Smooth muscle cell (in vitro differentiated cells): ENCODE results near the gene GALNT17. TPM values are rescaled to one million over a fixed set of nuclear protein-coding genes. Genes with fewer than 3 reads are reported as not detected.

Experiments used
- DNase-seq: peaks from one replicate; lab custom pipeline; 2025; ENCODE audit not compliant: unreplicated experiment; lab: John Stamatoyannopoulos, UW
- H2AFZ ChIP-seq: fragments of 200-600 bp; sonication (generic); 2 replicates; pipeline ENCODE4 v1.6.0; 2016; ENCODE audit warnings: antibody characterized with exemption, low read depth, mild to moderate bottlenecking
- H3F3A ChIP-seq: fragments of 200-600 bp; sonication (generic); 2 replicates; pipeline ENCODE4 v1.6.0; 2017; ENCODE audit warnings: antibody characterized with exemption, low read depth
- H3K27ac ChIP-seq: fragments of 200-600 bp; sonication (generic); 2 replicates; pipeline ENCODE4 v1.5.1; 2016; ENCODE audit warnings: low read depth, mild to moderate bottlenecking
- H3K27me3 ChIP-seq: fragments of 200-600 bp; sonication (generic); 2 replicates; pipeline ENCODE4 v1.6.1; 2016; ENCODE audit warnings: low read depth, mild to moderate bottlenecking
- H3K36me3 ChIP-seq: fragments of 200-600 bp; sonication (generic); 2 replicates; pipeline ENCODE4 v1.5.1; 2016; ENCODE audit warnings: low read depth
- H3K4me1 ChIP-seq: fragments of 200-600 bp; sonication (generic); 2 replicates; pipeline ENCODE4 v1.5.1; 2016; ENCODE audit warnings: low read depth
- H3K4me2 ChIP-seq: fragments of 200-600 bp; sonication (generic); 2 replicates; pipeline ENCODE4 v1.6.0; 2016; ENCODE audit warnings: mild to moderate bottlenecking
- H3K4me3 ChIP-seq: fragments of 200-600 bp; sonication (generic); 2 replicates; pipeline ENCODE4 v1.5.1; 2016; ENCODE audit warnings: mild to moderate bottlenecking
- H3K79me2 ChIP-seq: fragments of 200-600 bp; sonication (generic); 2 replicates; pipeline ENCODE4 v1.6.0; 2016; ENCODE audit warnings: low read depth, mild to moderate bottlenecking
- H3K9ac ChIP-seq: fragments of 200-600 bp; sonication (generic); 2 replicates; pipeline ENCODE4 v1.6.0; 2016; ENCODE audit warnings: low read depth
- H3K9me3 ChIP-seq: fragments of 200-600 bp; sonication (generic); replicated peaks from 2 replicates; pipeline ENCODE4 v1.5.1; 2016; ENCODE audit warnings: low read depth
- H4K20me1 ChIP-seq: fragments of 200-600 bp; sonication (generic); 2 replicates; pipeline ENCODE4 v1.6.0; 2016; ENCODE audit warnings: low read depth
- WGBS: methylation state at CpG from one replicate; pipeline ENCODE4 v1.1.7; 2016; ENCODE audit warnings: low lambda C conversion rate; 5-methylcytosine and 5-hydroxymethylcytosine counted together
- polyA plus RNA-seq: library from polyadenylated mRNA; unstranded; fragments of >200 nt; fragmentation: Nextera tagmentation; extraction: Ambion mirVana; gene quantifications from 2 replicates; pipeline ENCODE4 v1.2.1, GENCODE V29; 2016
- total RNA-seq: library from RNA; depleted of rRNA; stranded (reverse); fragments of >200 nt; gene quantifications from 2 replicates; pipeline ENCODE4 v1.2.3, GENCODE V29; 2014
- TF ChIP-seq, protein P1 (sequence below): fragments of 200-600 bp; sonication (generic); IDR thresholded peaks from 2 replicates; pipeline ENCODE4 v1.5.1; 2017; ENCODE audit warnings: borderline replicate concordance, mild to moderate bottlenecking, antibody characterized with exemption; ENCODE audit not compliant: insufficient read depth, poor library complexity, severe bottlenecking

Gene GALNT17
- total and polyA plus RNA-seq, 2 experiments from 2014 or later = 0.38 to 0.45 TPM

DNA sequence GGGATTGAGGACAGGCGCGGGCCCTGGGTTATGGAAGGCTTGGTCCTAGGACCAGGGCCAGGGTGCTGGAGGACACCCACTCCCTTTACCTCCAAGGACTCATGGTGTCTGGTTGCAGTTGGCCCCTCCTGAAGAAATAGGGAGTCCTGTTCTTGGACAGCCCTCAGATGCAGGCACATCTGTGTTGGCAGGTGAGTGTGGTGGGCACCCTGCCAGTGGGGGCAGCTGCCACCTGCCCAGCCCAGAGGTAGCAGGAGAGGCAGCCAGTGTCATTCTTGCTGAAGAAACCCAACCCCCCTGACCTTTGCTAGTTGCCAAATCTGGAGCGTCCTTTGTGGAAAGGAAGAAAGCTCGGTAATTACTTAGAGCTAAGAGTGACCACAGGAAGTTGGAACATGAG lies 8.3 kb downstream of the GALNT17 start:
- Histone ChIP-seq H3K9ac (no peak overlapping the region), H3F3A (no peaks in the 10 kb centered on the region), H3K9me3 (no peaks in the 10 kb centered on the region), H3K36me3 (no peaks in the 10 kb centered on the region), H3K27me3 (peaks cover 19% of the 10 kb centered on the region), H4K20me1 (no peaks in the 10 kb centered on the region), H3K79me2 (no peaks in the 10 kb centered on the region), H3K4me2 (no peak overlapping the region), H3K4me1 (no peaks in the 10 kb centered on the region), H2AFZ (no peak overlapping the region), H3K27ac (no peak overlapping the region), H3K4me3 (no peak overlapping the region)
- no peak for DNase-seq
- TF ChIP-seq, protein P1, sequence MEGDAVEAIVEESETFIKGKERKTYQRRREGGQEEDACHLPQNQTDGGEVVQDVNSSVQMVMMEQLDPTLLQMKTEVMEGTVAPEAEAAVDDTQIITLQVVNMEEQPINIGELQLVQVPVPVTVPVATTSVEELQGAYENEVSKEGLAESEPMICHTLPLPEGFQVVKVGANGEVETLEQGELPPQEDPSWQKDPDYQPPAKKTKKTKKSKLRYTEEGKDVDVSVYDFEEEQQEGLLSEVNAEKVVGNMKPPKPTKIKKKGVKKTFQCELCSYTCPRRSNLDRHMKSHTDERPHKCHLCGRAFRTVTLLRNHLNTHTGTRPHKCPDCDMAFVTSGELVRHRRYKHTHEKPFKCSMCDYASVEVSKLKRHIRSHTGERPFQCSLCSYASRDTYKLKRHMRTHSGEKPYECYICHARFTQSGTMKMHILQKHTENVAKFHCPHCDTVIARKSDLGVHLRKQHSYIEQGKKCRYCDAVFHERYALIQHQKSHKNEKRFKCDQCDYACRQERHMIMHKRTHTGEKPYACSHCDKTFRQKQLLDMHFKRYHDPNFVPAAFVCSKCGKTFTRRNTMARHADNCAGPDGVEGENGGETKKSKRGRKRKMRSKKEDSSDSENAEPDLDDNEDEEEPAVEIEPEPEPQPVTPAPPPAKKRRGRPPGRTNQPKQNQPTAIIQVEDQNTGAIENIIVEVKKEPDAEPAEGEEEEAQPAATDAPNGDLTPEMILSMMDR = no peak
- WGBS = 84% methylated on average over 4 of the region's 4 CpGs

- H3K4me3 ChIP-seq = no peak overlapping the region
- DNase-seq = no peak
- TF ChIP-seq, protein P1 = no peak
- no peaks in the 10 kb centered on the region for H3K27me3 ChIP-seq
- no peak overlapping the region for H3K27ac ChIP-seq
- no peaks in the 10 kb centered on the region for H3K36me3 ChIP-seq
- 77% methylated on average over 6 of the region's 6 CpGs for WGBS
- H3K9ac ChIP-seq = no peak overlapping the region
- H2AFZ ChIP-seq = no peak overlapping the region
- no peaks in the 10 kb centered on the region for H3K9me3 ChIP-seq
- H3F3A ChIP-seq = no peaks in the 10 kb centered on the region
- H3K4me2 ChIP-seq = no peak overlapping the region
- peaks cover 6% of the 10 kb centered on the region for H3K4me1 ChIP-seq
- H4K20me1 ChIP-seq = no peaks in the 10 kb centered on the region
- no peaks in the 10 kb centered on the region for H3K79me2 ChIP-seq
These were observed 13.0 kb downstream of the GALNT17 start for GRCh38 chr7:71144963-71145362.

GRCh38 chr7:71145906-71146901 lies 14.3 kb downstream of the GALNT17 start:
- 44% methylated on average over 24 of the region's 24 CpGs for WGBS
- H3K27me3 ChIP-seq = no peaks in the 10 kb centered on the region
- no peak overlapping the region for H3K27ac ChIP-seq
- peak overlapping the region; percentile 60 for H3K4me2 ChIP-seq
- no peaks in the 10 kb centered on the region for H3F3A ChIP-seq
- no peak overlapping the region for H3K9ac ChIP-seq
- no peaks in the 10 kb centered on the region for H3K9me3 ChIP-seq
- peaks cover 6% of the 10 kb centered on the region for H3K4me1 ChIP-seq
- H3K79me2 ChIP-seq = no peaks in the 10 kb centered on the region
- TF ChIP-seq, protein P1 = no peak
- no peak for DNase-seq
- peak overlapping the region; percentile 7 for H2AFZ ChIP-seq
- no peak overlapping the region for H3K4me3 ChIP-seq
- no peaks in the 10 kb centered on the region for H4K20me1 ChIP-seq
- no peaks in the 10 kb centered on the region for H3K36me3 ChIP-seq
